HCT116 (cell line): Measurements from ENCODE around the gene NID2. TPM values are rescaled to one million over a fixed set of nuclear protein-coding genes. Genes with fewer than 3 reads are reported as not detected.

Source experiments
- ATAC-seq: fragments of 200-7000 bp; cut with Tn5 transposase; 2 replicates; pipeline ENCODE4 v1.9.1; 2020; ENCODE audit warnings: mild to moderate bottlenecking, moderate library complexity
- BruUV-seq: library from RNA; stranded (reverse); fragments of 400-500 nt; replicated peaks from 2 replicates; lab custom pipeline; 2021; lab: Mats Ljungman, UMichigan
- CTCF ChIA-PET: fragments of 300-600 bp; sonication (Branson Sonifier 250); formaldehyde crosslinking; loops from one replicate; lab custom pipeline; 2021; ENCODE audit warnings: antibody characterized with exemption; lab: Charles Lee
- POLR2A ChIA-PET: fragments of 300-600, 350-600 bp; sonication (Branson Sonifier 250); formaldehyde crosslinking; loops from one replicate; lab custom pipeline; 2021; ENCODE audit warnings: antibody characterized with exemption; lab: Charles Lee
- RAD21 ChIA-PET, 2 experiments: fragments of 300-600 bp; sonication (Branson Sonifier 250); formaldehyde crosslinking; loops; one replicate each; lab custom pipeline; 2023; ENCODE audit warnings: low total read pairs in 2 of 2; ENCODE audit not compliant: uncharacterized antibody in 2 of 2, unreplicated experiment in 2 of 2, low non-redundant PET in 1 of 2; lab: Charles Lee
- DNase-seq: peaks from one replicate; pipeline ENCODE4 v3.0.0-alpha.2; 2010; ENCODE audit warnings: low read depth, low spot score
- H2AFZ ChIP-seq: fragments of 200-600 bp; shearing (Covaris generic), sonication (generic); 2 replicates; pipeline ENCODE4 v1.6.1; 2017; ENCODE audit warnings: low read depth, mixed run types, mixed read lengths, antibody characterized with exemption, low read length; ENCODE audit not compliant: poor library complexity, severe bottlenecking
- H3K27ac ChIP-seq: 2 replicates; pipeline ENCODE4 v1.5.1; 2012; ENCODE audit warnings: low read depth, low read length
- H3K27me3 ChIP-seq: fragments of 200-600 bp; sonication (generic); 2 replicates; pipeline ENCODE4 v1.6.1; 2016; ENCODE audit warnings: mixed run types, low read length, mixed read lengths; ENCODE audit not compliant: insufficient read depth
- H3K36me3 ChIP-seq, 2 experiments: fragments of 200-500 bp in 1 of 2; fragments of 200-600 bp in 1 of 2; sonication (Bioruptor generic) in 1 of 2; sonication (generic) in 1 of 2; 2 replicates each; pipeline versions ENCODE4 v1.5.1 to v1.6.1; 2014 to 2016; ENCODE audit warnings: low read length in 2 of 2, inconsistent platforms in 1 of 2, mixed read lengths in 1 of 2, mixed run types in 1 of 2; ENCODE audit not compliant: insufficient read depth in 2 of 2, control insufficient read depth in 1 of 2
- H3K4me1 ChIP-seq, 2 experiments: fragments of 200-600 bp in 1 of 2; sonication (generic) in 1 of 2; 2 replicates each; pipeline versions ENCODE4 v1.5.1 to v1.6.1; 2012 to 2017; ENCODE audit warnings: low read length in 2 of 2, inconsistent platforms in 1 of 2, mild to moderate bottlenecking in 1 of 2, mixed read lengths in 1 of 2, mixed run types in 1 of 2, moderate library complexity in 1 of 2; ENCODE audit not compliant: insufficient read depth in 2 of 2, control insufficient read depth in 1 of 2
- H3K4me2 ChIP-seq: fragments of 200-600 bp; sonication (generic); 2 replicates; pipeline ENCODE4 v1.6.1; 2017; ENCODE audit warnings: mixed run types, low read length, mixed read lengths
- H3K4me3 ChIP-seq, 2 experiments: fragments of 200-600 bp in 1 of 2; sonication (generic) in 1 of 2; replicated peaks in 1 of 2; 2 replicates each; pipeline ENCODE4 v1.5.1; 2011 to 2016; ENCODE audit warnings: low read length in 2 of 2, control low read depth in 1 of 2, low read depth in 1 of 2, mild to moderate bottlenecking in 1 of 2, mixed read lengths in 1 of 2, mixed run types in 1 of 2
- H3K79me2 ChIP-seq: fragments of 200-600 bp; sonication (generic); 2 replicates; pipeline ENCODE4 v1.6.1; 2017; ENCODE audit warnings: mild to moderate bottlenecking, mixed run types, low read length, moderate library complexity, mixed read lengths; ENCODE audit not compliant: insufficient read depth
- H3K9ac ChIP-seq: fragments of 200-600 bp; sonication (generic); 2 replicates; pipeline ENCODE4 v1.6.1; 2016; ENCODE audit warnings: low read length, mixed read lengths
- H3K9me2 ChIP-seq: fragments of 200-600 bp; sonication (generic), shearing (Covaris generic); 2 replicates; pipeline ENCODE4 v1.6.1; 2017; ENCODE audit warnings: mixed run types, mild to moderate bottlenecking, moderate library complexity; ENCODE audit not compliant: insufficient read depth
- H3K9me3 ChIP-seq, 2 experiments: fragments of 200-500 bp in 1 of 2; fragments of 200-600 bp in 1 of 2; sonication (Bioruptor generic) in 1 of 2; sonication (generic) in 1 of 2; 2 replicates each; pipeline ENCODE4 v1.6.1; 2014 to 2017; ENCODE audit warnings: low read length in 2 of 2, mixed read lengths in 2 of 2, inconsistent platforms in 1 of 2, low read depth in 1 of 2, mild to moderate bottlenecking in 1 of 2, mixed run types in 1 of 2, moderate library complexity in 1 of 2; ENCODE audit not compliant: control insufficient read depth in 1 of 2, insufficient read depth in 1 of 2
- H4K20me1 ChIP-seq: fragments of 200-600 bp; sonication (generic), shearing (Covaris generic); 2 replicates; pipeline ENCODE4 v1.6.1; 2017; ENCODE audit warnings: mixed run types, mild to moderate bottlenecking, moderate library complexity; ENCODE audit not compliant: insufficient read depth
- ATF3 ChIP-seq: IDR thresholded peaks from 2 replicates; pipeline ENCODE4 v1.6.1; 2012
- ELF1 ChIP-seq: IDR thresholded peaks from 2 replicates; pipeline ENCODE4 v1.6.1; 2012; ENCODE audit warnings: low read depth, borderline replicate concordance
- FOSL1 ChIP-seq: IDR thresholded peaks from 2 replicates; pipeline ENCODE4 v1.6.1; 2012; ENCODE audit warnings: low read depth
- JUND ChIP-seq: IDR thresholded peaks from 2 replicates; pipeline ENCODE4 v1.6.1; 2012
- MAX ChIP-seq: IDR thresholded peaks from 2 replicates; pipeline ENCODE4 v1.6.1; 2012
- POLR2A ChIP-seq: IDR thresholded peaks from 2 replicates; pipeline ENCODE4 v1.7.0; 2011; ENCODE audit warnings: borderline replicate concordance; ENCODE audit not compliant: insufficient read depth, insufficient read length; ENCODE audit errors: extremely low read depth
- SP1 ChIP-seq: IDR thresholded peaks from 2 replicates; pipeline ENCODE4 v1.6.1; 2012; ENCODE audit warnings: low read depth
- SRF ChIP-seq: IDR thresholded peaks from 2 replicates; pipeline ENCODE4 v1.6.1; 2012; ENCODE audit warnings: low read depth
- ZNF274 ChIP-seq: fragments of 200-500 bp; sonication (Bioruptor generic); IDR thresholded peaks from 2 replicates; pipeline ENCODE4 v1.6.1; 2014; ENCODE audit warnings: mild to moderate bottlenecking, low read depth, low read length, inconsistent platforms
- intact Hi-C: fragments of 100-400 bp; cut with micrococcal nuclease; formaldehyde crosslinking; loops from 2 replicates; pipeline ENCODE4 v1.10.0; 2022
- total RNA-seq: library from RNA; stranded (reverse); gene quantifications from one replicate; pipeline ENCODE4 v1.2.1, GENCODE V29; 2021; ENCODE audit not compliant: unreplicated experiment
- TF ChIP-seq, protein P1 (sequence below): IDR thresholded peaks from 2 replicates; pipeline ENCODE4 v1.6.1; 2012; ENCODE audit warnings: low read depth

NID2 gene
- total RNA-seq, 1 experiment from 2014 or later = 0.84 TPM

DNA sequence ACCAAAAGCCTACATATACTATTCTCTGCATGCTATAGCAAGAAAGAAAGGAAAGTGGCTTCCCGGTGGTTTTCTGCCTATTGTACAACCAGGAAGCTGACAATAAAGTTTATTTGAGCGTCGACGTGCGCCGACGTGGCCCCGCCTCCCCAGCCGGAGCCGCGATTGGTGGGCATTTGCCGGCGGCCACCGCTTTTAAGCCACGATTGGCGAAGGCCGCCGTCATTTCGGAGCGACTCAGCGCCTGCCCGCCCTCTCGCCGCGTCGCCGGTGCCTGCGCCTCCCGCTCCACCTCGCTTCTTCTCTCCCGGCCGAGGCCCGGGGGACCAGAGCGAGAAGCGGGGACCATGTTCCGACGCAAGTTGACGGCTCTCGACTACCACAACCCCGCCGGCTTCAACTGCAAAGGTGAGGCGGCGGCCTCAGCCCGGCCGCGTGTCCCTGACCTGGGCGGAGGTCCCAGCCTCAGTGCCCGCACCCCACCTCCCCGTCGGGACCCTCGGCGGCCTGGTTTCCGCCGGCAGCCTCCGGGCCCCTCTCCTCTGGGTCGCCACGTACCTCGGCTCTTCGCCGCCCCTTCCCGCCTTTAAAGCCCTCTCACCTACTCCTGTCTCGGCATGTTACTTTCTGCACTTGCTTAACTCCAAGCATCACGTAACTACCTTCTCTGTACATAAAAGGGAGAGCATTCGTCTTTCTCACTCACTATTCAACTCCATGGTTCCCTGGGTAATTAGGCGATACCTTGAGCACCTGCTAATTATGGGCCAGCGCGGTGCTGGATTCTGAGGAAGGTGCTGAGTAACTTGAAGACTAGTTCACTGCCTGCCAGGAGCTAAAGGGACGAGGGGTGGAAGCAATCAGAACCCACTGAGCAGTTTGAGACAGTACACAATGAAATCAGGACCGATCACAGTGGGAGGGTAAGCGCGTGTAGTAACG, 79.3 kb downstream of the NID2 start, which contains the start of gene RTRAF (continued):
- TF ChIP-seq ZNF274 (no peak), POLR2A (peak; percentile 37), ELF1 (peak; percentile 82), FOSL1 (no peak), ATF3 (no peak)

GRCh38 chr14:51988221-51988620, 80.6 kb downstream of the NID2 start:
- H3K27ac ChIP-seq = no peak overlapping the region
- ChIA-PET CTCF (interaction anchor here (2.0 kb wide), 1 partner anchor 9 kb away, joined by 6 read pairs; no protein-coding TSS in a partner anchor), POLR2A (no interaction called here), RAD21 (no interaction called here)
- peaks cover 35% of the 10 kb centered on the region for H3K79me2 ChIP-seq
- H3K36me3 ChIP-seq = peaks cover 14 to 17% of the 10 kb centered on the region in 2 experiments
- peaks cover 6 to 13% of the 10 kb centered on the region in 2 experiments for H3K4me1 ChIP-seq
- H3K9ac ChIP-seq = peak overlapping the region; percentile 95
- ATAC-seq (no peak), DNase-seq (no peak)
- BruUV-seq = no TSS peak
- intact Hi-C loops = no loop called here
- H2AFZ ChIP-seq = no peak overlapping the region
- TF ChIP-seq JUND (no peak), SP1 (no peak), SRF (no peak), POLR2A (no peak), ELF1 (no peak), MAX (no peak)
- TF ChIP-seq, protein P1, sequence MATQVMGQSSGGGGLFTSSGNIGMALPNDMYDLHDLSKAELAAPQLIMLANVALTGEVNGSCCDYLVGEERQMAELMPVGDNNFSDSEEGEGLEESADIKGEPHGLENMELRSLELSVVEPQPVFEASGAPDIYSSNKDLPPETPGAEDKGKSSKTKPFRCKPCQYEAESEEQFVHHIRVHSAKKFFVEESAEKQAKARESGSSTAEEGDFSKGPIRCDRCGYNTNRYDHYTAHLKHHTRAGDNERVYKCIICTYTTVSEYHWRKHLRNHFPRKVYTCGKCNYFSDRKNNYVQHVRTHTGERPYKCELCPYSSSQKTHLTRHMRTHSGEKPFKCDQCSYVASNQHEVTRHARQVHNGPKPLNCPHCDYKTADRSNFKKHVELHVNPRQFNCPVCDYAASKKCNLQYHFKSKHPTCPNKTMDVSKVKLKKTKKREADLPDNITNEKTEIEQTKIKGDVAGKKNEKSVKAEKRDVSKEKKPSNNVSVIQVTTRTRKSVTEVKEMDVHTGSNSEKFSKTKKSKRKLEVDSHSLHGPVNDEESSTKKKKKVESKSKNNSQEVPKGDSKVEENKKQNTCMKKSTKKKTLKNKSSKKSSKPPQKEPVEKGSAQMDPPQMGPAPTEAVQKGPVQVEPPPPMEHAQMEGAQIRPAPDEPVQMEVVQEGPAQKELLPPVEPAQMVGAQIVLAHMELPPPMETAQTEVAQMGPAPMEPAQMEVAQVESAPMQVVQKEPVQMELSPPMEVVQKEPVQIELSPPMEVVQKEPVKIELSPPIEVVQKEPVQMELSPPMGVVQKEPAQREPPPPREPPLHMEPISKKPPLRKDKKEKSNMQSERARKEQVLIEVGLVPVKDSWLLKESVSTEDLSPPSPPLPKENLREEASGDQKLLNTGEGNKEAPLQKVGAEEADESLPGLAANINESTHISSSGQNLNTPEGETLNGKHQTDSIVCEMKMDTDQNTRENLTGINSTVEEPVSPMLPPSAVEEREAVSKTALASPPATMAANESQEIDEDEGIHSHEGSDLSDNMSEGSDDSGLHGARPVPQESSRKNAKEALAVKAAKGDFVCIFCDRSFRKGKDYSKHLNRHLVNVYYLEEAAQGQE = no peak
- H4K20me1 ChIP-seq = no peaks in the 10 kb centered on the region
- H3K27me3 ChIP-seq = no peaks in the 10 kb centered on the region
- H3K9me3 ChIP-seq = no peaks in the 10 kb centered on the region
- H3K4me2 ChIP-seq = peak overlapping the region; percentile 86
- no peaks in the 10 kb centered on the region for H3K9me2 ChIP-seq
- peak overlapping the region in 1 of 2 experiments; percentile 95; a peak in 3 of 4 replicates for H3K4me3 ChIP-seq
